CD14-positive monocyte (primary cell): ENCODE data around the gene ARL4A. TPM values are rescaled to one million over a fixed set of nuclear protein-coding genes. Genes with fewer than 3 reads are reported as not detected.

ENCODE experiments used
- DNase-seq, 3 donors: peaks; one replicate each; pipeline ENCODE4 v3.0.0-alpha.2; 2011 to 2022
- H2AFZ ChIP-seq: 2 replicates; pipeline ENCODE4 v1.6.0; 2012; ENCODE audit warnings: mild to moderate bottlenecking, low read depth, low read length, inconsistent platforms; ENCODE audit not compliant: insufficient read depth, poor library complexity, severe bottlenecking
- H3K27ac ChIP-seq, 2 donors: 1 replicate in 1 of 2; 2 replicates in 1 of 2; pipeline ENCODE4 v1.5.1; 2012 to 2013; ENCODE audit warnings: low read length in 2 of 2, control low read depth in 1 of 2, inconsistent platforms in 1 of 2, low read depth in 1 of 2, mild to moderate bottlenecking in 1 of 2
- H3K27me3 ChIP-seq, 2 donors: one replicate each; pipeline versions ENCODE4 v1.6.0 to v1.6.1; 2011 to 2013; ENCODE audit warnings: low read length in 2 of 2; ENCODE audit not compliant: control insufficient read depth in 2 of 2, insufficient read depth in 2 of 2
- H3K36me3 ChIP-seq, 2 donors: replicated peaks in 1 of 2; 1 replicate in 1 of 2; 2 replicates in 1 of 2; pipeline versions ENCODE4 v1.5.1 to v1.6.1; 2012 to 2013; ENCODE audit warnings: low read length in 2 of 2, control low read depth in 1 of 2, inconsistent platforms in 1 of 2, mild to moderate bottlenecking in 1 of 2; ENCODE audit not compliant: insufficient read depth in 2 of 2, control insufficient read depth in 1 of 2
- H3K4me1 ChIP-seq, 2 donors: 1 replicate in 1 of 2; 2 replicates in 1 of 2; pipeline versions ENCODE4 v1.5.1 to v1.6.1; 2012 to 2013; ENCODE audit warnings: low read length in 2 of 2, control low read depth in 1 of 2, inconsistent platforms in 1 of 2, mild to moderate bottlenecking in 1 of 2, moderate library complexity in 1 of 2; ENCODE audit not compliant: insufficient read depth in 2 of 2, control insufficient read depth in 1 of 2
- H3K4me2 ChIP-seq: replicated peaks from 2 replicates; pipeline ENCODE3; 2012; ENCODE audit warnings: low read length, moderate library complexity, mild to moderate bottlenecking; ENCODE audit not compliant: poor library complexity, severe bottlenecking; ENCODE audit errors: extremely low read depth
- H3K4me3 ChIP-seq, 3 experiments: fragments of 200-600 bp in 1 of 3; sonication (generic) in 1 of 3; replicated peaks in 1 of 3; 1 replicate in 2 of 3; 2 replicates in 1 of 3; pipeline ENCODE4 v1.5.1; 2011 to 2013; ENCODE audit warnings: low read length in 3 of 3, mild to moderate bottlenecking in 3 of 3, control low read depth in 2 of 3, low read depth in 2 of 3, inconsistent platforms in 1 of 3, moderate library complexity in 1 of 3
- H3K79me2 ChIP-seq: 2 replicates; pipeline ENCODE4 v1.6.0; 2012; ENCODE audit warnings: mild to moderate bottlenecking, control low read depth, inconsistent platforms, low read length, moderate library complexity; ENCODE audit not compliant: insufficient read depth
- H3K9ac ChIP-seq: 2 replicates; pipeline ENCODE4 v1.6.0; 2017; ENCODE audit warnings: low read length, mild to moderate bottlenecking; ENCODE audit not compliant: insufficient read depth, poor library complexity, severe bottlenecking
- H3K9me3 ChIP-seq, 2 donors: replicated peaks in 1 of 2; 1 replicate in 1 of 2; 2 replicates in 1 of 2; pipeline versions ENCODE4 v1.5.1 to v1.6.1; 2012 to 2013; ENCODE audit warnings: low read length in 2 of 2, control low read depth in 1 of 2; ENCODE audit not compliant: control insufficient read depth in 1 of 2, insufficient read depth in 1 of 2
- H4K20me1 ChIP-seq: 2 replicates; pipeline ENCODE4 v1.6.0; 2012; ENCODE audit warnings: mild to moderate bottlenecking, low read length, control low read depth, moderate library complexity; ENCODE audit not compliant: insufficient read depth
- H3K27ac Mint-ChIP-seq, 7 donors: one replicate each; pipeline ENCODE4 v1.8.0; 2020; ENCODE audit warnings: mild to moderate bottlenecking in 7 of 7, mixed read lengths in 7 of 7, moderate library complexity in 6 of 7, inconsistent platforms in 2 of 7
- H3K27me3 Mint-ChIP-seq, 3 donors: one replicate each; pipeline ENCODE4 v1.8.0; 2021 to 2022; ENCODE audit warnings: low read depth in 3 of 3, mild to moderate bottlenecking in 3 of 3, mixed read lengths in 3 of 3, moderate library complexity in 3 of 3, inconsistent platforms in 1 of 3
- H3K36me3 Mint-ChIP-seq, 2 donors: one replicate each; pipeline ENCODE4 v1.8.0; 2020; ENCODE audit warnings: mixed read lengths in 2 of 2, inconsistent platforms in 1 of 2, mild to moderate bottlenecking in 1 of 2
- H3K4me1 Mint-ChIP-seq: one replicate; pipeline ENCODE4 v1.8.0; 2020; ENCODE audit warnings: mild to moderate bottlenecking, mixed read lengths
- H3K4me3 Mint-ChIP-seq, 2 donors: one replicate each; pipeline ENCODE4 v1.8.0; 2020; ENCODE audit warnings: mild to moderate bottlenecking in 2 of 2, mixed read lengths in 2 of 2, moderate library complexity in 1 of 2
- H3K9me3 Mint-ChIP-seq, 7 donors: one replicate each; pipeline ENCODE4 v1.8.0; 2020 to 2022; ENCODE audit warnings: mixed read lengths in 7 of 7, mild to moderate bottlenecking in 6 of 7, moderate library complexity in 6 of 7, inconsistent platforms in 2 of 7
- WGBS: methylation state at CpG from one replicate; pipeline ENCODE4 v1.1.5; 2013; ENCODE audit warnings: missing lambda C conversion rate; ENCODE audit not compliant: insufficient coverage; 5-methylcytosine and 5-hydroxymethylcytosine counted together
- intact Hi-C, 2 donors: fragments of 100-400 bp; cut with micrococcal nuclease; formaldehyde crosslinking; loops; one replicate each; pipeline versions ENCODE4 v1.15.0 to v1.15.1; 2023
- polyA plus RNA-seq, 3 donors: library from polyadenylated mRNA; depleted of rRNA in 1 of 3; unstranded in 2 of 3; stranded (reverse) in 1 of 3; fragments of 300-500 nt in 2 of 3; fragments of >200 nt in 1 of 3; fragmentation: Illumina TruSeq in 2 of 3; gene quantifications; 1 replicate in 2 of 3; 2 replicates in 1 of 3; pipeline ENCODE4 v1.2.3, GENCODE V29; 2012 to 2021
- TF ChIP-seq, protein P1 (sequence below): fragments of 200-600 bp; IDR thresholded peaks from one replicate; pipeline ENCODE4 v1.8.0; 2022; ENCODE audit warnings: antibody characterized with exemption, mild to moderate bottlenecking

ARL4A gene
- polyA plus RNA-seq, 3 donors: 60.3 to 125 (median 69.3) TPM

DNA sequence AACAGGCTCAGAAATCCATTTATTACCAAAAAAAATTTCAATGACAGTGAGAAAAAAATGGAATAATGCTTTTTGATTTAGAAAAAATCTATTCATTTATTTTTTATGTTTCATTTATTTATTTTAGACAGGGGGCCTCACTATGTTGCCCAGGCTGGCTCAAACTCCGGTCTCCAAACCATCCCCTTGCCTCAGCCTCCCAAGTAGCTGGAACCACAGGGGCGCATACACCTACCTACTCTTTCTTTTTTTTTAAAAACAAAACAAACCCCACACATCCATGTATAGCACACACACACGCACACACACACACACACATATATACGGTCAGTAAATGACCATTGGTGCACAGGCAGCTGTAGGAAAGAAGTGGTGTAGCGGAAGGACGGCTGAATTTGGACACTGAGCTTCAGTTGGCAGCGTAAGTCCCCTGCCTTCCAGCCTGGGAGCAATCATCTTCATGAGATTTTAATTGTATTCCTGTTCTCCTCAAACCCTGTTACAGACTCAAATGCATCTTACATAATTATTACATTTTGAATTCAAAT lies 28.8 kb downstream of the ARL4A start:
- Histone ChIP-seq H3K4me3 (peak overlapping the region in 1 of 3 experiments; percentile 53), H3K36me3 (no peaks in the 10 kb centered on the region), H3K9ac (no peak overlapping the region), H3K27me3 (no peaks in the 10 kb centered on the region), H4K20me1 (no peaks in the 10 kb centered on the region), H3K4me1 (peaks cover 51 to 68% of the 10 kb centered on the region in 2 donors), H3K79me2 (no peaks in the 10 kb centered on the region), H3K27ac (peak overlapping the region; percentile 11 to 63), H3K4me2 (peak overlapping the region; percentile 72), H3K9me3 (no peaks in the 10 kb centered on the region), H2AFZ (peak overlapping the region; percentile 70)
- H3K36me3 Mint-ChIP-seq: no peaks in the 10 kb centered on the region
- DNase-seq: no peak
- peak overlapping the region; percentile 42 to 93 (median 82) for H3K27ac Mint-ChIP-seq
- H3K4me3 Mint-ChIP-seq: no peak overlapping the region
- H3K27me3 Mint-ChIP-seq: peaks cover 0 to 3% (median 0%) of the 10 kb centered on the region in 3 donors
- 94% methylated on average over 2 of the region's 7 CpGs for WGBS
- TF ChIP-seq, protein P1, sequence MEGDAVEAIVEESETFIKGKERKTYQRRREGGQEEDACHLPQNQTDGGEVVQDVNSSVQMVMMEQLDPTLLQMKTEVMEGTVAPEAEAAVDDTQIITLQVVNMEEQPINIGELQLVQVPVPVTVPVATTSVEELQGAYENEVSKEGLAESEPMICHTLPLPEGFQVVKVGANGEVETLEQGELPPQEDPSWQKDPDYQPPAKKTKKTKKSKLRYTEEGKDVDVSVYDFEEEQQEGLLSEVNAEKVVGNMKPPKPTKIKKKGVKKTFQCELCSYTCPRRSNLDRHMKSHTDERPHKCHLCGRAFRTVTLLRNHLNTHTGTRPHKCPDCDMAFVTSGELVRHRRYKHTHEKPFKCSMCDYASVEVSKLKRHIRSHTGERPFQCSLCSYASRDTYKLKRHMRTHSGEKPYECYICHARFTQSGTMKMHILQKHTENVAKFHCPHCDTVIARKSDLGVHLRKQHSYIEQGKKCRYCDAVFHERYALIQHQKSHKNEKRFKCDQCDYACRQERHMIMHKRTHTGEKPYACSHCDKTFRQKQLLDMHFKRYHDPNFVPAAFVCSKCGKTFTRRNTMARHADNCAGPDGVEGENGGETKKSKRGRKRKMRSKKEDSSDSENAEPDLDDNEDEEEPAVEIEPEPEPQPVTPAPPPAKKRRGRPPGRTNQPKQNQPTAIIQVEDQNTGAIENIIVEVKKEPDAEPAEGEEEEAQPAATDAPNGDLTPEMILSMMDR: no peak
- peaks cover 0 to 2% (median 0%) of the 10 kb centered on the region in 7 donors for H3K9me3 Mint-ChIP-seq
- intact Hi-C loops: loop anchor here in 1 of 2 donors (10.0 kb wide), 1 partner anchor 71 kb away; no protein-coding TSS in a partner anchor
- peaks cover 59% of the 10 kb centered on the region for H3K4me1 Mint-ChIP-seq

DNA sequence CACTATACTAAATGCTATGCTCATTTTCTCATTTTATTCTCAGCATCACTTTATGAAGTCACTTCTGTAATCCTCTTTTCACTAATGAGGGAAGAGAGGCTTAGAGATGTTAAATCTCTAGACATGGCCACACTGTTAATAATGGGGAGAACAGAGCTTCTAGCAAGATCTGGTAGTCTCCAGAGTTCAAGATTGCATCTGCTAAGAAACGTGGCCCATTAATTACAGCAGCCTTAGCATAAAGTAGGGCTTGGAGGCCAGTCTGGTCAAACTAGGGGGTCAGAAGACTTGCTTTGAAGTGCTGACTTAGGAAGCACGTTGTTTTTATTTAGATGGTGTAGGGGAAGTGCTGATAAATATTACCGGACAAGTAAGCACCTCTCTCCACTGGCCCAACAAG lies 29.3 kb downstream of the ARL4A start:
- Mint-ChIP-seq H3K4me1 (peaks cover 62% of the 10 kb centered on the region), H3K27me3 (peaks cover 0 to 3% (median 0%) of the 10 kb centered on the region in 3 donors), H3K27ac (peak overlapping the region in 5 of 7 donors; percentile 11 to 85 (median 75)), H3K4me3 (no peak overlapping the region), H3K36me3 (no peaks in the 10 kb centered on the region), H3K9me3 (peaks cover 0 to 2% (median 0%) of the 10 kb centered on the region in 7 donors)
- intact Hi-C loops: loop anchor here in 1 of 2 donors (10.0 kb wide), 1 partner anchor 72 kb away; no protein-coding TSS in a partner anchor
- Histone ChIP-seq H3K4me3 (no peak overlapping the region), H4K20me1 (no peaks in the 10 kb centered on the region), H2AFZ (peak overlapping the region; percentile 23), H3K4me1 (peaks cover 51 to 68% of the 10 kb centered on the region in 2 donors), H3K27me3 (no peaks in the 10 kb centered on the region), H3K79me2 (no peaks in the 10 kb centered on the region), H3K9me3 (no peaks in the 10 kb centered on the region), H3K4me2 (no peak overlapping the region), H3K27ac (peak overlapping the region in 1 of 2 donors; percentile 53), H3K9ac (no peak overlapping the region), H3K36me3 (no peaks in the 10 kb centered on the region)
- TF ChIP-seq, protein P1: no peak
- DNase-seq: no peak
- 100% methylated on average over 1 of the region's 3 CpGs for WGBS
